Fibroblast of lung (primary cell): Measurements from ENCODE around the gene NXPH3.

Experiments used
- EZH2 ChIP-seq: IDR thresholded peaks from 2 replicates; pipeline ENCODE4 v1.5.1; 2012; ENCODE audit warnings: low read length, control low read depth, mild to moderate bottlenecking; ENCODE audit errors: missing control alignments
- TF ChIP-seq, protein P1 (sequence below), 2 donors: IDR thresholded peaks in 1 of 2; conservative IDR thresholded peaks in 1 of 2; 1 replicate in 1 of 2; 2 replicates in 1 of 2; pipeline ENCODE4 v1.5.1; 2011 to 2012; ENCODE audit warnings: low read length in 2 of 2, control low read depth in 1 of 2, inconsistent platforms in 1 of 2, low read depth in 1 of 2, mild to moderate bottlenecking in 1 of 2

DNA sequence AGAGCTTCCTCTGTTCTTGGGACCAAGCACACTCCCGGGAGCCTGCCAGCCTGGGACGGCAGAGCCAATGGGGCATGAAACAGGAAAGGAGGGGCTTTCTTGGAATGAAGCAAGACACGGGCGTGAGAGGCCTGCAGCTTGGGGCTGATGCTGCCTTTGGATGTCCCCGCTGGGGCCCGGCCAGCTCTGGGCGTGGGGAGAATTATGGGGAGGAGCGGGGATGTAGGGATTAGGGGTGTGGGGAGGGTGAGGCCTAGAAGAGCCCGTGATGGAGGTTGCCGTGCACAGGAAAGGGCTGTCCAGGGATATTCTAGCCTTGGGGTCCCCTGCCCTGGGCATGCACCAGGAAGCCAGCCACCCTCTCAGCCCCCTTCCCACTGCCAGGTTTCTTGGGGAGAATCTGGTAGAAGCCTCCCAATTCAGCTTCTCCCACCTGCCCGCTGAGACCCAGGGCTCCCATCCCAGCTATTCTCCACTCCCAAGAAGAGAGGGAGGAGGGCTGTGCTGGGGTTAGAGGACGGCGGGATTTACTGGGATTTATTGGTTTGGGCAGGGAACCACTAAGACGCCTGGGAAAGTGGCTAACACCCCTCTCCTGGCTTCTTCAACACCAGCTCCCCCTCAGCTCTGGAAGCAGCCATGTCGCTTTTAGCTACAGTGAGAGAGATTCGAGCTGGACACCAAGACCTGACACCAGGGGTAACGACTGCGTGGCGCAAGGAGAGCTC lies 20.0 kb upstream of the NXPH3 start:
- TF ChIP-seq, protein P1, sequence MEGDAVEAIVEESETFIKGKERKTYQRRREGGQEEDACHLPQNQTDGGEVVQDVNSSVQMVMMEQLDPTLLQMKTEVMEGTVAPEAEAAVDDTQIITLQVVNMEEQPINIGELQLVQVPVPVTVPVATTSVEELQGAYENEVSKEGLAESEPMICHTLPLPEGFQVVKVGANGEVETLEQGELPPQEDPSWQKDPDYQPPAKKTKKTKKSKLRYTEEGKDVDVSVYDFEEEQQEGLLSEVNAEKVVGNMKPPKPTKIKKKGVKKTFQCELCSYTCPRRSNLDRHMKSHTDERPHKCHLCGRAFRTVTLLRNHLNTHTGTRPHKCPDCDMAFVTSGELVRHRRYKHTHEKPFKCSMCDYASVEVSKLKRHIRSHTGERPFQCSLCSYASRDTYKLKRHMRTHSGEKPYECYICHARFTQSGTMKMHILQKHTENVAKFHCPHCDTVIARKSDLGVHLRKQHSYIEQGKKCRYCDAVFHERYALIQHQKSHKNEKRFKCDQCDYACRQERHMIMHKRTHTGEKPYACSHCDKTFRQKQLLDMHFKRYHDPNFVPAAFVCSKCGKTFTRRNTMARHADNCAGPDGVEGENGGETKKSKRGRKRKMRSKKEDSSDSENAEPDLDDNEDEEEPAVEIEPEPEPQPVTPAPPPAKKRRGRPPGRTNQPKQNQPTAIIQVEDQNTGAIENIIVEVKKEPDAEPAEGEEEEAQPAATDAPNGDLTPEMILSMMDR (conservative IDR thresholded peaks at IDR 0.05 in 1 of 2, IDR thresholded peaks at IDR 0.05 in 1 of 2; ENCODE audit: low read depth in 1 of 2, low read length in 2 of 2): no peak
- no peak for TF ChIP-seq EZH2
